ENCODE measurements around the gene CLSTN2.

GRCh38 chr3:140294058-140294457, 359.1 kb downstream of the CLSTN2 start:
- no peak for TF ChIP-seq SPI1 (IDR thresholded peaks at IDR 0.05; ENCODE audit: low read depth, low read length)
- no peak for TF ChIP-seq POLR2A (IDR thresholded peaks at IDR 0.05; ENCODE audit: low read depth, low read length)
